ENCODE data around the gene HMOX2. TPM values are rescaled to one million over a fixed set of nuclear protein-coding genes. Genes with fewer than 3 reads are reported as not detected.

The HMOX2 gene
- total RNA-seq, 1 experiment from 2014 or later, result 36.7 TPM

GRCh38 chr16:4486126-4486893, 10.1 kb downstream of the HMOX2 start:
- POLR2A ChIA-PET, result no interaction called here
- Histone ChIP-seq H3K4me3 (ENCODE audit: low read depth, low read length) (no peak overlapping the region), H3K36me3 (ENCODE audit: control insufficient read depth, insufficient read depth, low read length) (no peaks in the 10 kb centered on the region; the same call in 1 of the 2 replicates), H3K9me3 (no peaks in the 10 kb centered on the region), H3K27me3 (replicated peaks; ENCODE audit: control insufficient read depth, insufficient read depth, low read length) (no peaks in the 10 kb centered on the region), H3K4me1 (peaks cover 14% of the 10 kb centered on the region)
- intact Hi-C loops (cut with micrococcal nuclease; ENCODE audit: unreplicated experiment), result no loop called here
- peaks cover 27% of the 10 kb centered on the region for H3K36me3 Mint-ChIP-seq (ENCODE audit: insufficient read depth, unreplicated experiment)
- H3K4me1 Mint-ChIP-seq (ENCODE audit: low read depth, unreplicated experiment), result peaks cover 6% of the 10 kb centered on the region
- TF ChIP-seq CTCF (IDR thresholded peaks at IDR 0.05; ENCODE audit: insufficient read depth in 1 of 2, low read depth in 1 of 2, low read length in 1 of 2, severe bottlenecking in 1 of 2, unreplicated experiment in 1 of 2), result no peak
- no TSS peak for BruUV-seq (replicated peaks)
- H3K27ac Mint-ChIP-seq (ENCODE audit: unreplicated experiment), result no peak overlapping the region
- CTCF ChIA-PET, result interaction anchor here (1.0 kb wide), 1 partner anchor 9 kb away, joined by 5 read pairs; no protein-coding TSS in a partner anchor
- H3K9me3 Mint-ChIP-seq (ENCODE audit: unreplicated experiment), result no peaks in the 10 kb centered on the region
- DNase-seq, result no peak
- H3K4me3 Mint-ChIP-seq (ENCODE audit: unreplicated experiment), result no peak overlapping the region
- no peaks in the 10 kb centered on the region for H3K27me3 Mint-ChIP-seq (ENCODE audit: insufficient read depth, unreplicated experiment)

- H3K27ac Mint-ChIP-seq (ENCODE audit: unreplicated experiment), result no peak overlapping the region
These were observed 11.8 kb downstream of the HMOX2 start for GRCh38 chr16:4487955-4488498.

More at GRCh38 chr16:4487955-4488498, 11.8 kb downstream of the HMOX2 start:
- Mint-ChIP-seq H3K27me3 (ENCODE audit: insufficient read depth, unreplicated experiment) (no peaks in the 10 kb centered on the region), H3K9me3 (ENCODE audit: unreplicated experiment) (no peaks in the 10 kb centered on the region), H3K36me3 (ENCODE audit: insufficient read depth, unreplicated experiment) (peaks cover 18% of the 10 kb centered on the region), H3K4me1 (ENCODE audit: low read depth, unreplicated experiment) (peaks cover 6% of the 10 kb centered on the region), H3K4me3 (ENCODE audit: unreplicated experiment) (no peak overlapping the region)
- peaks cover 14% of the 10 kb centered on the region for H3K4me1 ChIP-seq
- BruUV-seq (replicated peaks), result no TSS peak
- no peaks in the 10 kb centered on the region for H3K9me3 ChIP-seq
- TF ChIP-seq CTCF (IDR thresholded peaks at IDR 0.05; ENCODE audit: insufficient read depth in 1 of 2, low read depth in 1 of 2, low read length in 1 of 2, severe bottlenecking in 1 of 2, unreplicated experiment in 1 of 2), result no peak
- POLR2A ChIA-PET, result interaction anchor here (1.1 kb wide), 1 partner anchor 12 kb away, joined by 7 read pairs; the partner anchor contains the start of gene HMOX2
- CTCF ChIA-PET, result interaction anchor here (0.6 kb wide), 1 partner anchor 179 kb away, joined by 3 read pairs; no protein-coding TSS in a partner anchor
- intact Hi-C loops (cut with micrococcal nuclease; ENCODE audit: unreplicated experiment), result no loop called here
- DNase-seq, result no peak
- no peaks in the 10 kb centered on the region; the same call in 1 of the 2 replicates for H3K36me3 ChIP-seq (ENCODE audit: control insufficient read depth, insufficient read depth, low read length)
- no peaks in the 10 kb centered on the region for H3K27me3 ChIP-seq (replicated peaks; ENCODE audit: control insufficient read depth, insufficient read depth, low read length)
- H3K4me3 ChIP-seq (ENCODE audit: low read depth, low read length), result no peak overlapping the region

All from Caco-2 (cell line).